ENCODE measurements around the gene ERP27.

ERP27 gene

DNA sequence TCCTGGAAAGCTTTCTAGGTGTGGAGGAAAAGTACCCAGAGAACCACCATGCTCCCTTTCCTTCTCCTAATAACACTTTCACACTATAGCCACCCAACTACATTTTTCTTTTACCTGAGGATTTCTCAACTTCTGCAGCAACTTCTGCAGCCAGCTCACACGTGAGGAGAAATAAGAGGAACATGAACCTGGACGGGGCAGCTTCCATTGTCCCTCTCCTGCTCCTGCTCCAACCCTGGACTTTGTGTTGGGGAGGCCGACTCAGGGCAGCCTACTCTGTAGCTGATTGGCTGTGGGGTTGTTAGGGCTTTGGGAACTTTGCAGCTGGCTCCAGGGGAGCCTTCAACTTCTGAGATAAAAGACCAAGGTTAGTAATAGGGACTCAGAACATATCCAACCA lies at the start of gene ERP27:
Gene ERP27, minus strand, starts transcription at position 237 of the 400 bp plus-strand sequence. Its CDS starts 29 bp downstream, at position 208.
- no peak for DNase-seq (ENCODE audit: low read depth in 1 of 2, low spot score in 1 of 2)

DNA sequence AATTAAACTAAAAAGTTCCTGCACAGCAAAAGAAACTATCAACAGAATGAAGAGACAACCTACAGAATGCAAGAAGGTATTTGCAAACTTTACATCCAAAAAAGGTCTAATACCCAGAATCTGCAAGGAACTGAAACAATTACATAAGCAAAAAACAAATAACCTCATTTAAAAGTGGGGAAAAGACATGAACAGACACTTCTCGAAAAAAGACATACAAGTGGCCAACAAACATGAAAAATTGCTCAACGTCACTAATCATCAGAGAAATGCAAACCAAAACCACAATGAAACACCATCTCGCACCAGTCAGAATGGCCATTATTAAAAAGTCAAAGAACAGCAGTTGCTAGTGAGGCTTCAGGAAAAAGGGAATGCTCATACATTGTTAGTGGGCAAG lies 49.7 kb upstream of the ERP27 start:
- DNase-seq (ENCODE audit: low read depth in 1 of 2, low spot score in 1 of 2), result no peak

DNA sequence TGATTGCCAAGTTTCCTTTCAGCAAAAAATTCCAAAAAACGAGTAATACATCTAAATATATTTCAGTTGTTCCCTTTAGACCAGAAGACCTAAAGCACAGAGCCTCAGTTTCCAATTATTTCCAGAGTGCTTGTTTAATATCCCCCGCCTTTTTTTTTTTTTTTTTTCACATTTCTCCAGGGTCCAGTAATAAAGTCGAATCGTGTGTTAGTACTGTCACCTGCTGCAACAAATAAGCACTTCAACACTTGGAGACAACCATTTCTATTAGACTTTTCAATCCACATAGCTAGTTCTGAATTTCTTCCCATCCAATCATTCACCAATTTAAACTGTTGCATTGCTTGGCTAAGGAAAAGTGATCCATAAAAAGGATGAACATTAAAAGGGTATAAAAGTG lies 48.1 kb upstream of the ERP27 start:
- DNase-seq (ENCODE audit: low read depth in 1 of 2, low spot score in 1 of 2), result no peak

DNA sequence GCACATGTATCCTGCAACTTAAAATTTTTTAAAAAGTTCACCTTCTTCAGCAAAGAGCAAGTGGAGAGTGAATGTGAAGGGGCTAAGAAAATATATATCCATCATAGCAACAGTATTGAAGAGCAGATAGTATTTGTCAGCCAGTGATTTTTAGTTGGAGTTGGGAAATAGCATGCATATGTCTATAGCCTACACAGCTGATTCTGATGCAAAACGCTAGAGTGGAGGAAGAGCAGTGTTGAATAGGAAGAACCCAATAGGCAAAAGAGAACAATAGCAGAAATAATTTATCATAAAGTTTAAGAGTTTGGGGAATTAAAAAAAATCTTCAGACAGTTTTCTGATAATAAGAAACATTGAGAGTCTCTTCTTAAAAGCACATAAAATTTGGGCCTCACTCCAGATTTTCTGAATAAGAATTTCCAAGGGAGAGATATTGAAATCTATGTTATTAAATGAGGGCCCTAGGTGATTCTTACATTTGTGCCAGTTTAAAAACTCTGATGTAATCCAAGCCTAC lies 46.5 kb upstream of the ERP27 start:
- DNase-seq (ENCODE audit: low read depth in 1 of 2, low spot score in 1 of 2), result no peak

DNA sequence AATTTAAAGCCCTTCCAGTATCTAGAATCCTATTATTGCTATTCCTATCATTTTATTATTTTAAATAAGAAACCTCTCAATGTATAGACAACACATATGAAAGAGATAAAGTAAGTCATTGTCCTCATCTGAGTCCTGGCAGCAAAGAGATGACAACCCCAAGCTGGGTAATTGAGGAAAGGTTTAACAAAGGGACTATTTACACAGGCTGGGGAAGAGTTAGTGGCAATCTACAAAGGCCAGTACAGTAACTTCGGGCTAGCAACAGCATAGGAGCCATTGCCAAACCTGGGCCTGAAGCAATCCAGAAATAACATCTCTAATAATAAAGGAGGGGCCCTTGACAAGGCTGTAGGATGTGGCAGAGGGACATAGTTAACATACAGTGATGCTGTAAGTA lies 45.7 kb upstream of the ERP27 start:
- DNase-seq (ENCODE audit: low read depth in 1 of 2, low spot score in 1 of 2), result no peak

DNA sequence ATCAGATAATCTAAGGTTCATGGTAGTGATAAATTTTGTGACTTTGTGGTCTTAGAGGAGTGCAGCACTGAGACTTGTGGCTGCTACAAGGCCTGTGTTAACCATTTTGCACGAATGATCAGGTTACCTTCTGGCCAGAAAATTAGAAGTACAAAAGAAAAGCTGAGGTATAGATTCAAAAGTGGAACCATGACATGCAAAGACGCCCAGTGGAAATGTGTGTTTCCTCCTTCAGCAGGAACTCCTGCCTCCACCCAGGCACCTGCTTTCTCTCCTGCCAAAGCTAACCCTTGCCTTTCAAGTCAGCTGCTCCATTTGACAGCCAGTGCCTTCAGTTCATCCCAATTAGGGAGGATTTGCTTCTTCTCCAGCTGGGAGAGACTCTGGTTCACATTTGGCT lies 44.7 kb upstream of the ERP27 start:
- DNase-seq (ENCODE audit: low read depth in 1 of 2, low spot score in 1 of 2), result no peak

DNA sequence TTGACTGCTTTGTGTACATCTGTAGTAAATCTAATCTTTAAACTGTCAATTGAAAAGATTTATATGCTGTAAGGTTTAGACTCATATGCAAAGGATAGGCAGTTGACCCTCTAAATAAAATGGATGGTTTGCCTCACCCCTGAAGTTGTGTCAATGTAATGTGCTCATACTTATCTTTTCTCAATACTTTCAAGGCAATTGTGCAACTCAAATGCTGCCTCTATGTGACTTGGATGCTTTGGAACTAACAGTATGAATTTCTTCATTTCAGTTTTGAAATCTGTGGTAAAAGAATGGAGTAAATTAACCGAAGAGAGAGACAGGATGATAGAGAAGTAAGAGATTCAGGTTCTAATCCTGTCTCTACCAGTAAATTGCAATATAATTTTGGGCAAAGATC lies 44.2 kb upstream of the ERP27 start:
- no peak for DNase-seq (ENCODE audit: low read depth in 1 of 2, low spot score in 1 of 2)

DNA sequence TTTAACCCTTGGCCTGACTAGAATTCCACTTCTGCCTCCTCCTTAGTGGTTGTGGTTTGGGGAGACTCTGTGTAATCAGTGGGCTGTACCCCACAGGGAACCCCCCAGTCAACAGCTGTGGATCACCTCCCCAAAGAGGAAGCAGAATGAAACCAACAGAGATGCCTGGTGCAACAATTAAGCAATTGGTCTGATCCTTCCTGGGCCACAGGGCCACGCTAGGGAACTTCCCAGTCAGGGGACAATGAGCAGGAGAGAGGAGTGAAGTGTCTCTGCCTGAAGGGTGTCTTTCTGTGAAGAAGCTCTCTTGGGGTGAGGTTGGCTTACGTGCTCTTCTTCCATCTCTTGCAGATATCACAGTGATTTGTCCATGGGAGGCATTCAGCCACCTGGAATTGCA lies 42.7 kb upstream of the ERP27 start:
- DNase-seq (ENCODE audit: low read depth in 1 of 2, low spot score in 1 of 2), result no peak

DNA sequence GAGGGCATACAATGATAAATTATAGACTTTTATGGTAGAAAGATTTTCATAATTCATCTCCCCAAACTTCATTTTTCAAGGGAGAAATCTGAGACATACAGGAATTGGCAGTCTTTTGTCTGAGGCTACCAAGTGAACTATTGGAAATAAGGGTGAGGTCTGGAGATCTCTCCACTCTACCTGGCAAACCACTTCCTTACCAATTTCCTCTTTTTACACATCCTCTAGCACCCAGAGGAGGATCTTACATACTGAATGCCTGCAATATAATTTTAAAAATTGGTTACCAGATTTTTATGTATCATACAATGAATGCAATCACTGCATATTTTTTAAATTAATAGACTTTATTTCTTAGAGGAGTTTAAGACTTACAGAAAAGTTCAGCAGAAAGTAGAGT lies 41.1 kb upstream of the ERP27 start:
- DNase-seq (ENCODE audit: low read depth in 1 of 2, low spot score in 1 of 2), result no peak

DNA sequence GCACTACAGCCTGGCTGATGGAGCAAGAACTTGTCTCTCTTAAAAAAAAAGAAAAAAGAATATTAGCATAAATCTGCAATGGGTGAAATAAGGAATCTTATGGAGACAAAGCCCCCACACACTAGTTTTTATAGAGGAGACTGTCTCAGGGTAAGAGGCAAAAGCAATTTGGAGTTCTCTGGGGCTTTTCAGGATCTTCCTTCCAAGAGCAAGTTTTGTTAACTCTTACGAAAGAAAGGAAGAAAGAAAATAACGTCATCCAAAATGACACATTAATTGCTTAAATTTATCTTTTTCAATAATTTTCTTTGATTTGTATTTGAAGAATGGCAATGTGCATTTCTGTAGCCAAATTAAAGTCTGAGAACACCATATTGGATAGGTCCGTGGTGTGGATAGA lies 38.3 kb upstream of the ERP27 start:
- DNase-seq (ENCODE audit: low read depth in 1 of 2, low spot score in 1 of 2), result no peak

DNA sequence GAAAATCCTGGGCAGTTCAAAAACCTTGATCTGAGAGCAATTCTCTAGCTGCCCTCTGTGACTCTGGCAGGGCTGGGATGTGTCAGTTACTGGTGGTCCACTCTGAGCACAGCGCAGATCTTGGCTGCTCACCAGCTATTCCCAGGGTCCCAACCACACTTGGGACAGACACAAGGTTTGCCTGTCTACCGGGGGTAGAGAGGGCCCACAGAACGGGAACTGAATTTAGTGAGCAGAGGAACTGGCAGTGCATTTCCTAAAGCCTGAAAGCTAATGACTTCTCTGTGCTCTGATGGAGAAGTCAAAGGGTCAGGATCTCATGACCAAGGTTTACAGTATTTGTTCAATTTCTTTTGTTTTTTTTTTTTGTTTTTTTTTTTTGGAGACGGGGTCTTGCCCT lies 37.1 kb upstream of the ERP27 start:
- DNase-seq (ENCODE audit: low read depth in 1 of 2, low spot score in 1 of 2), result no peak

DNA sequence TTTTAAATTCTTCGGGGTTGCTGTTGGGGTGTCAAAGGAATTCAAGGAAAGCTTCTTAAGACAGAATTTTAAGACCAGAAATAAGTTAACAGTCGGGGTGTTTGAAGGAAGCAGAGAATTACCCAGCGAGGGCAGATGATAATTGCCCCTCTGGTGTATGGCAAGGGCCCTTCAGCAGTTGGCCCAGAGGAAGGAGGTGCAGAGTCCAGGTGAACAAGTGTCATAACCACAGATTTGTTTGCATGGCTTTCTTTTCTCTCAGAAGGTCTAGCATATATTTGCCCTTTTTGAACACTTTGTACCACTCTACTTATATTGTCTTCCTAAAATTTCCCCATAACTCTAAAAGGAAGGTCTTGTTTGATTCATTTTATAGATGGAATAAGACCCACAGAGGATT lies 36.3 kb upstream of the ERP27 start:
- DNase-seq (ENCODE audit: low read depth in 1 of 2, low spot score in 1 of 2), result no peak

DNA sequence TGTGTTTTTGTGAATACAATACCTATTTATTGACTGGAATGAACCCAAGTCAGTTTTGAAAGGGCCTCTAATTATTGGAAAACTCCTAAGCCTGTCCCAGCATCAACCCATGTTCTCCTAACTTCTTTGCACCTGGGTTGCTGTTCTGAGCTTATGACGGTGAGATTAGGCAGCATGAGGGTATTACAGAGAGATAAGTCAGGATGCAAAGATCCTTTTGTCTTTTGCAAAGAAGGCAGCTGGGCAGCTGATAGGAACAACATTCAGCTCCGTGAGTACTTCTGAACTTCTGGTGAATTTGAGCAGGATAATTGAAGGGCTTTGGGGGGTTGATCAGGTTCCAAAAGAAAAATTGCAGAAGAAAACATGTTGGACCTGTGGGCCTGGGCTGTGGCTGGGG lies 34.5 kb upstream of the ERP27 start, which contains the start of gene PDE6H:
Gene PDE6H, plus strand, starts transcription at position 227 of the 400 bp plus-strand sequence. CDS start 4,971 bp downstream, outside the sequence.
- DNase-seq (ENCODE audit: low read depth in 1 of 2, low spot score in 1 of 2), result no peak

DNA sequence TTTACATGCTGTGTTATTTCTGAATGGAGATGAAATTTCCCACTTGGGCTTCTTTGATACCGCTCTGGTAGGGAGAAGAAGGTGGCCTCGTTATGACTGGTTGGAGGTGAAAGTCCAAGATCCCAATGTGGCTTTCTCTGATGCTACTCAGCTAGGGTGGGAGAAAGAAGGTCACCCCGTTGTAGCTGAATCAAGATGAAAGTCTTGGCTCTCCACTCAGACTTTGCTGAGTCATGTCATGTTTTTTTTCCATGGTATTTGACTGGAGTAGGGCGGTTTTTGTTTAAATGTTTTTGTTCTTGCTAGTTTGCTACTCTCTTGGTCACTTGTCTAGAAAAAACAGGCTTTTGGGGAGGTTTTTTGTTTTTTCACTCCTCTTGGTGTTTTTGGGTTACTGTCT lies 32.1 kb upstream of the ERP27 start:
- no peak for DNase-seq (ENCODE audit: low read depth in 1 of 2, low spot score in 1 of 2)

DNA sequence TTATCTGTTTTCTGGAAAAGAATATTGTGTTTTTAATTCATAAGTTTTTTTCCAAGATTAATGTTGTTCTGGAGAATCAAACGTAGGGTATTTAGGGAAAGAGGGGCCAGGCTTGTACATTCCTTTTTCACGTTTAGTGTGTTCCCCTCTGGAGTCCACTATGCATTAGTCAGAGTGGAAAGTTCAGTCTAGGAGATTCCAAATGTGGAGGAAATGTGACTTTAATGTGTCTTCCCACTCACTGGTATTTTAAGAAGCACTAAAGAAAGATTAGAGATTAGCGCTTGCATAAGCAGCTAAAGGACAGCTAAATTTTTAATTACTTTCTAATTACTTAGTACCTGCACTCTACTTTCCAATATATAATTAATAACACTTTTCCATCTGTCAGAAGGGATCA lies 30.1 kb upstream of the ERP27 start:
- no peak for DNase-seq (ENCODE audit: low read depth in 1 of 2, low spot score in 1 of 2)

DNA sequence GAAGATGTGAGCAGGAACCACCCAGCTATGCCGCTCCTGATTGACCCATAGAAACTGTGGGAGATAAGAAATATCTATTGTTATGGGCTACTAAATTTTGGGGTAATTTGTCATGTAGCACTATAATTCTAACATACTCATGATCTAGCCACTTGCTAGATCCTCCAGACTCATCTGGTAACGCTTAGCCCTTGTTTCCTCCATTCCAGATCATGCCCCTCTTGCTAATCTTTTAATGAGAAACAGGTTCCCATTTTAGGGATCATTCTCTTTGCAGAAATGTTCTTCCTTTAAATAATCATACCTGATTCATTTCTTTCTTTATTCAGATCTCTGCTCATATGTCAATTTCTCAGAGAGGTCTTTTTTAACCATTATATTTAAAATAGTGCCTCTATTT lies 26.9 kb upstream of the ERP27 start:
- DNase-seq (ENCODE audit: low read depth in 1 of 2, low spot score in 1 of 2), result no peak

DNA sequence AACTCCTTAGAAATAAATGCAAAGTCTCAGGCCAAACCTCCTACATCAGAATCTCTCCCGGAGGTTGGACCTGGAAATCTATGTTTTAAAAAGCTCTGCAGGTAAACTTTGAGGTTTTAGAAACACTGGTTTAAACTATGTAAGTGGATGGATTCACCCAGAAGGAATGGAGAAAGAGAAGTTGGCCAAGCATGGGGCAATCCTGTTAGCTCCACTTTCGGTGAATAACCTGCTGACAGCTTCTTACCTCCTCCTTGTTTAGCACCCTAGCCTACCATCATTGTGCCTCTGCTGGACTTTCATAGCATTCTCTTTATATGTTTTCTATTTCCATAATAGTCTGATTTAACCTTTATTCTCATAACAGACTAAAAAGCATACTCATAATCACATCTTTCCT lies 26.1 kb upstream of the ERP27 start:
- no peak for DNase-seq (ENCODE audit: low read depth in 1 of 2, low spot score in 1 of 2)

DNA sequence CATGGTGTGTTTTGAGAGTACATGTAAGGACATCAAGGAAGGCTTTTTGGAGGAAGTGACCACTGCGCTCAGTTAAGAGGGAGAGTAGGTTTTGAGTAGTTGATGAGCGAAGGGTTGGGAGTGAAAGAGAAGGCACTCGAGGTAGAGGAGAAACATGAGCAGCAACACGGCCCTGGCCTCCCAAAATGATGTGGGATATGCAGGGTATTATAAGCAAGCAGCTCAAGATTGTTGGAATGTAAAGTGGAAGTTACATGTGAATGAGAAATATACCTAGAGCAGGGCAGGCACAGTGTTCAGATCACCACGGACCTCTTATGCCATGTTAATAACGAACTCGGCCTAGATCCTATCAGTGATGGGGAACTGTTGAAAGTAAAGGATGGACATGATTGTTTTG lies 25.2 kb upstream of the ERP27 start:
- DNase-seq (ENCODE audit: low read depth in 1 of 2, low spot score in 1 of 2), result no peak

DNA sequence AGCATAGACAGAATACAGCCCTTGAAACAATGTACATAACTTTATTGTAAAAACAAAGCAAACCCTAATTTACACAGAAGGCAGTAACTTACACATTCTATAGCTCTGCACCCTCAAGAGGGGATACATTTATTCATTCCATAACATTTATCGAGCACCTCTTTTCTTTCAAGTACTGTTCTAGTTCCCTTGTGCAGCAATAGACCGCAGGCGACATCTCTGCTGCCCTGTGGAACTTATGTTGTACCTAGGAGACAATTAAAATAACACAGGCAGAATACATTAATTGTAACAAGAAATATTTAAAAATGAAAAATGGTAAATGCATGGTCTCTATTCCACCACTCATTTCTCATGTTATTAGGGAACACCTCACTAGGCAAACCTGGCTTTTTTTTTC lies 24.5 kb upstream of the ERP27 start:
- DNase-seq (ENCODE audit: low read depth in 1 of 2, low spot score in 1 of 2), result no peak

DNA sequence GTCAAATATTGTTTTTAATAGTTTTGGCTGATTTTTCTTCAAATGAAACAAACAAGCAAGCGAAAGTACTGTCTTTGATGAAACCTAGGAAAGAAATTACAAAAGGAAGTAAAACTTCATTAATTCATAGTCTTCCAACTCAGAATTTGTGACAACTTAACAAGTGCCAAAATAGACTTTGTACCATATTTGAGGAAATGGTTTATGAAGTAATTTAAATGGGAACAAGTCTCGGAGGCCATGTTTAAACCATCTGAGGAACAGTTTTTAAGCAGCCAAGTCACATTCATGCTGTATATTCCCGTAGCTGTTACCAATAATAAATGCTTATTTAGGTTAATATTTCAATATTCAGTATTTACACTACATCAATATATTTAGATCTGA lies 23.8 kb upstream of the ERP27 start:
- no peak for DNase-seq (ENCODE audit: low read depth in 1 of 2, low spot score in 1 of 2)

DNA sequence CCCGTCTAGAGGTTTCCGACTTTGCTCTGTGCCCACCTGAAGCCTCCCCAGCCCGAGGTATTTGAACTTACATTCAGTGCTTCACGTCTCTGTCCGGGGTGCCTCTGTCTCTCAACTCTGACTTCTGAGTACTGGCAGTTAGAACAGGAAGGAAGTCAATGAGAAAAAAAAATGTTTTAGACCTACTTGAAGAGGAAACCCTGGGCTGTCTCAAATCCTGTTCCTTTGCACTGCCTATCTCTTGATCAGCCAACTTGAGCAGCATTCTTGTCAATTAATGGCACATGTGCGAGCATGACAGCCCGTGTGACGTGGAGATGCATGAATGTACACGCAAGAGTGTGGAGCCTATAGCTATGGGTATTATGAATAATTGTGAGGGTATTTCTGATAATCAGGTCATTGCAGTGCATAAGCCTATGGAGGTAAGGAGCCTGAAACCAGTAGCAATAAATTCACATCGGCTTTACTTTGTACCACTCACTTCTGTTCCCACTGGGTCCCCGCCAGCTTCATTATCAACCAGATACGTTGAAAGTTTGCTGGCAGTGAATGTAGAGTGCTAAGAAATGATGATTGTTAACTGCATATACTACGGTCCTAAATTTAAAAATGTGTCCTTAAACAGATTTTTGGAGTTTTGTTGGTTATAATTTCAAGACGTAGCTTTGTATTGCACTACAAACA lies 23.3 kb upstream of the ERP27 start, which contains the start of gene ARHGDIB:
Gene ARHGDIB, minus strand, starts transcription at position 136 of the 687 bp plus-strand sequence. CDS start 10,889 bp downstream, outside the sequence.
- peak in 1 of 2 donors; percentile 60 for DNase-seq (ENCODE audit: low read depth in 1 of 2, low spot score in 1 of 2)

DNA sequence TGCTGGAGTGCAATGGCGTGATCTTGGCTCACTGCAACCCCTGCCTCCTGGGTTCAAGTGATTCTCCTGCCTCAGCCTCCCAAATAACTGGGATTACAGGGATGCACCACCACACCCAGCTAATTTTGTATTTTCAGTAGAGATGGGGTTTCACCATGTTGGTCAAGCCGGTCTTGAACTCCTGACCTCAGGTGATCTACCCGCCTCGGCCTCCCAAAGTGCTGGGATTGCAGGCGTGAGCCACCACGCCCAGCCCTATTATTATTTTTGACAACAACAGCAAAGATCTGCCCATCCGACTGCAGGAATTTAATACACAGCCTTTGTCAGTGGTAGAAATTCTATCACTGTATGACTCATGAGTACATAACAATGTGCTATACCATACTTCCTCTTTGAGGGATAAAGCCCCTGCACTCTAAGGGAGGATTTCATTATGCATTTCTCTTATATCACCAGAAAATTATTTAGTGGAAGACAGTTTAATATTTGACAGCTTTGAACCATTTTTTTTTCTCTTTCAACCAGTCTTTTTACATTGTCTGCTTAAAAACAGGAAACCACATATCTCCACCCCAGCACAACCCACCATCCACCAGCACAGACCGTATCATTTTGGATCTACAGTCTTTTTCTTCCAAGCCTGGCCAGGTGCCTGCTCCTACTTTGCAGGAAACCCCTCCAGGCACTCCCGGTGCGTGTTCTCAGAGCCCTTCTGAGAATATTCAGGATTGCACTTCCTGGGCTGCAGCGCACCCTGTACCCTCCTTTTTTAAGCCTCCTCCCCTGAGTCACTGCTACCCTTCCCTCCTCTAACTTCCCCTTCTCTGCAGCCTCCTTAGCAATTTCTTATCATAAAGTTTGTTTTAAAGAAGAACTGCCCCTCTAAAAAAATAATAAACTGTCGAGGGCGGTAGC lies 22.5 kb upstream of the ERP27 start:
- DNase-seq (ENCODE audit: low read depth in 1 of 2, low spot score in 1 of 2), result peak in 1 of 2 donors; percentile 34

All from activated T-helper 1 cell treated with anti-CD3 and anti-CD28 coated beads, Interleukin-2, amount 50 U/mL, for 16 hours (primary cell).